Measurements from ENCODE around the gene AGER. TPM values are rescaled to one million over a fixed set of nuclear protein-coding genes. Genes with fewer than 3 reads are reported as not detected.
A peak's percentile ranks its signal among the peaks of the same experiment; 100 is the strongest.
"Not testable (repeated sequence)": the region's sequence is repeated elsewhere in the genome, so short reads cannot be mapped to it uniquely, and the experiment has no call there.

The AGER gene
- polyA plus RNA-seq, 2 of the 4 experiments (the other 2 are of a cell fraction): 1.6 to 2.4 TPM

DNA sequence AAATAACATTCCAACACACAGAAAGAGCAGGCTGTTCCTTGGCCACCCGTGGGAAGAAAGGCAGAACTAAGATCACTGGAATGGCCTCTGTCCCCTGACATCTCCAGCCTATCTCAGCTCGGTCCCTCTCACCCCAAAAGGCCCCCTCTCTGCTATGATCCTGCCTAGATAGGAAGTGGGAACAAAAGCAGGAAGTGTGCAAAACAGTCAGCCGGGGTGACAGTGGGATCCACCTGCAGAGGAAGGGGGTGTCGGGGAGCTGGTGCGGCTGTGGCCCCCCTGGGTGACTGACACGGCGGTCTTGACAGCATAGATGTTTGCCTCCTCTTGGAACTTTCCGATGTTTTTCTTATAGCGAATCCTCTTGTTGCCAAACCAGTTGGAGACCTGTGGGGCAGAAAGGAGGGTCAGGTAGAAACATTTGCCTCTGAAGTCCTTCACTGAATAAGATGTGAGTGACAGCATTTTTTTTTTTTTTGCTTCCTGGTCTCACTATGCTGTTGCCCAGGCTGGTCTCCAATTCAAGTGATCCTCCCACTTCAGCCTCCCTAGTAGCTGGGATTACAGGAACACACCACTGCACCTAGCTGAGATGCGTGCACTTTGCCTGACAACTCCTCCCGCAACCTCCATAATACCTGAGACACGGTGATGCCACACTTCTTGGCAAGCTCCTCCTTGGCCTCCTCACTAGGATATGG is 3.1 kb upstream of the AGER start:
- DNase-seq (ENCODE audit: low read depth in 1 of 2, low spot score in 1 of 2) (no peak), FAIRE-seq (no peak), ATAC-seq (no peak)
- H3K4me3 ChIP-seq: no peak overlapping the region
- WGBS (ENCODE audit: missing lambda C conversion rate): 86% methylated on average over 12 of the region's 12 CpGs
- ChIA-PET CTCF (interaction anchor here (0.8 kb wide), 1 partner anchor 9 kb away, joined by 3 read pairs; no protein-coding TSS in a partner anchor), POLR2A (no interaction called here)
- H3K9me3 ChIP-seq: no peaks in the 10 kb centered on the region
- H3K4me2 ChIP-seq: no peak overlapping the region
- TF ChIP-seq, protein P1, sequence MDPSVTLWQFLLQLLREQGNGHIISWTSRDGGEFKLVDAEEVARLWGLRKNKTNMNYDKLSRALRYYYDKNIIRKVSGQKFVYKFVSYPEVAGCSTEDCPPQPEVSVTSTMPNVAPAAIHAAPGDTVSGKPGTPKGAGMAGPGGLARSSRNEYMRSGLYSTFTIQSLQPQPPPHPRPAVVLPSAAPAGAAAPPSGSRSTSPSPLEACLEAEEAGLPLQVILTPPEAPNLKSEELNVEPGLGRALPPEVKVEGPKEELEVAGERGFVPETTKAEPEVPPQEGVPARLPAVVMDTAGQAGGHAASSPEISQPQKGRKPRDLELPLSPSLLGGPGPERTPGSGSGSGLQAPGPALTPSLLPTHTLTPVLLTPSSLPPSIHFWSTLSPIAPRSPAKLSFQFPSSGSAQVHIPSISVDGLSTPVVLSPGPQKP (IDR thresholded peaks at IDR 0.05; ENCODE audit: low read depth, low read length): no peak
- H3K27ac ChIP-seq: peak overlapping the region in 1 of 2 experiments; percentile 61; a peak in 2 of 6 replicates
- H3K4me1 ChIP-seq: peaks cover 36% of the 10 kb centered on the region

DNA sequence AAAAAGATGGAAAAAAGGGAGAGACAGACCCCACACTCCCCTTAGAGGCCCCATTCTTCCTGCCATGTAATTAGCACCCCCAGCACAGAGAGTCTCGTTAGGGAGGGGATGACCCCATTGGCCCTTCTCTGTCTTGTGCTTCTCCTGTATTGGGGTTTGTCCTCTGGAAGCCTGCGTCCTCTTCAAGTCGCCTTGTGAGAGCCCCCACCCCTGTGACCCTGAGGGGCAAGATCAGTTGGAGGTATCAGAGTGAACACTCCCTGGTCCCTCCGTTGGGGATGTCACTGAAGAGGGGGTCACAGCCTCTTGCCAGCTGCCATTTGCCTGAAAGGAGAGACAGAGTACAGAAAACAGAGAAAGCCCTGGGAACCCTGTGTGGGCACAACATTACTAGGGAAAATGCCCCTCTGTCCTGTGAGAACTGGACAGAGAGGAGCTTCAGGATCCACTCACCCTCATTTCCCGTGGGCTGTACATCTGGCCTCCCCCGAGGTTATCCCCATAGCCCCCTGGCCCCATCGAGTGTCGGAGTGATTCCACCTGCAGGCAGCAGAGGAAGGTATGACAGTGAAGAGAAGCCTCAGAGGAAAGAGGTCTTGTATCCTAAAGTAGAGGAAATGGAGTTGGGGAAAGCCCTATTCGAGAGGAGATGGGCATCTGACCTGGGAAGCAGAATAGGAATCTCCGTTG is 2.2 kb upstream of the AGER start:
- POLR2A ChIA-PET: interaction anchor here (1.2 kb wide), 1 partner anchor 9 kb away, joined by 3 read pairs; no protein-coding TSS in a partner anchor
- CTCF ChIA-PET; H3K4me3 ChIP-seq; H3K9me3 ChIP-seq; DNase-seq (ENCODE audit: low read depth in 1 of 2, low spot score in 1 of 2); FAIRE-seq; ATAC-seq: not testable (repeated sequence)
- H3K4me2 ChIP-seq: peak overlapping the region; percentile 63
- peaks cover 36% of the 10 kb centered on the region for H3K4me1 ChIP-seq
- peak overlapping the region; percentile 51 to 61; a peak in 4 of 6 replicates for H3K27ac ChIP-seq
- WGBS (ENCODE audit: missing lambda C conversion rate): 65% methylated on average over 9 of the region's 10 CpGs

DNA sequence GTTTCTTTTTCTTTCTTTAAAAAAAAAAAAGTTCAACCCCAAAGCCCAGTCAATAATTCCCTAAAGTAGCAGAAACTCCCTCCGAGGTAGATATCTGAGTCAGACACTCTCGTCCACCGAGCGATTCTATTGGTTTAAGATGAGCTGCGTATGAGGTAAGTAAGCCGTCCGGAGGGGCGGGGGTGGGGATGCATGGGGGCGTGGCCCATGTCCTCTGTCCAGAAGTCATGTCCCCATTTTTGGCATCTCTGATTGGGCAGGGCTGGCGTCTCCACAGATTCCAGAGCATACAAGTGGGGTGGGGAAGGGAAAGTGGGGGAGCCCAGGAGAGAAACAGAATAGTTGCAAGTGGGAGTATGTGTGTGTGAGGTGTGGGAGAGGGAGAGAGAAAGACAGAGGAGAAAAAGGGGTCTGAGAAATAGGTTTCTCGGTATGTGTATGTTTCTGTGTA is 1.7 kb upstream of the AGER start:
- FAIRE-seq, H3K4me3 ChIP-seq, H3K9me3 ChIP-seq, CTCF ChIA-PET: not testable (repeated sequence)
- ATAC-seq (peak; percentile 81 to 86), DNase-seq (ENCODE audit: low read depth in 1 of 2, low spot score in 1 of 2) (peak; percentile 61 to 90)
- Histone ChIP-seq H3K4me1 (peaks cover 32% of the 10 kb centered on the region), H3K4me2 (peak overlapping the region; percentile 63), H3K27ac (peak overlapping the region; percentile 56 to 61)
- POLR2A ChIA-PET: interaction anchor here (0.6 to 1.2 kb wide), 3 partner anchors 10 to 786 kb away, joined by 3 to 5 read pairs (median 3); no protein-coding TSS in a partner anchor
- 9% methylated on average over 10 of the region's 11 CpGs for WGBS (ENCODE audit: missing lambda C conversion rate)

DNA sequence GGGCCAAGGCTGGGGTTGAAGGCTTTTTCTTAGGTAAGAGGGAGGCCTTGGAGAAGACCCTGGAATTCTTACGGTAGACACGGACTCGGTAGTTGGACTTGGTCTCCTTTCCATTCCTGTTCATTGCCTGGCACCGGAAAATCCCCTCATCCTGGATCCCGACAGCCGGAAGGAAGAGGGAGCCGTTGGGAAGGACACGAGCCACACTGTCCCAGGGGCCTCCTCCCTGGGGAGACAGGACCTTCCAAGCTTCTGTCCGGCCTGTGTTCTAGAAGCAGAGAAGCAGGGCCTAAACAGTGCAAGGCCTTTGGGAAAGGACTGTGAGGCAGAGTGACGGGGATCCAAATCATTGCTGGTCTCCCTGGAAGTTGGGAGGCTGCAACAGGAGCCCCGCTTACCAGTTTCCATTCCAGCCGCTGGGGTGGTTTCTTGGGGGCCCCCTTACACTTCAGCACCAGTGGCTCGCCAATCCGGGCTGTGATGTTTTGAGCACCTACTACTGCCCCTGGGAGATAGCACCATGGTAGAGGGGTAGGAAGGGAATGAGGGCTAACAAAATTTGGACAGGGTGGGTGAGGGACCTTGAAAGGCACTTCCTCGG is 470 bp downstream of the AGER start:
- TF ChIP-seq HOXA7 (CRISPR knock-in tag; IDR thresholded peaks at IDR 0.05): no peak
- TF ChIP-seq KDM1A (IDR thresholded peaks at IDR 0.05; ENCODE audit: low read depth): no peak
- no peak for TF ChIP-seq POLR2A (IDR thresholded peaks at IDR 0.05; ENCODE audit: low read length)
- TF ChIP-seq, protein P1 (IDR thresholded peaks at IDR 0.05; ENCODE audit: low read depth, low read length): no peak
- no peak for TF ChIP-seq NFE2L2 (conservative IDR thresholded peaks at IDR 0.05; ENCODE audit: low read length)
- TF ChIP-seq, protein P2, sequence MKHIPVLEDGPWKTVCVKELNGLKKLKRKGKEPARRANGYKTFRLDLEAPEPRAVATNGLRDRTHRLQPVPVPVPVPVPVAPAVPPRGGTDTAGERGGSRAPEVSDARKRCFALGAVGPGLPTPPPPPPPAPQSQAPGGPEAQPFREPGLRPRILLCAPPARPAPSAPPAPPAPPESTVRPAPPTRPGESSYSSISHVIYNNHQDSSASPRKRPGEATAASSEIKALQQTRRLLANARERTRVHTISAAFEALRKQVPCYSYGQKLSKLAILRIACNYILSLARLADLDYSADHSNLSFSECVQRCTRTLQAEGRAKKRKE (CRISPR knock-in tag; IDR thresholded peaks at IDR 0.05; ENCODE audit: low read depth): no peak
- TF ChIP-seq KDM5A (IDR thresholded peaks at IDR 0.05): no peak
- no peak for TF ChIP-seq RFX5 (IDR thresholded peaks at IDR 0.05)
- TF ChIP-seq RARB (CRISPR knock-in tag; IDR thresholded peaks at IDR 0.05): no peak
- TF ChIP-seq HOXB5 (CRISPR knock-in tag; IDR thresholded peaks at IDR 0.05): no peak
- no peak for ATAC-seq
- ChIA-PET POLR2A (no interaction called here), CTCF (interaction anchor here (1.6 to 1.7 kb wide), 2 partner anchors 11 to 12 kb away, joined by 5 to 6 read pairs; no protein-coding TSS in a partner anchor)
- Histone ChIP-seq H3K27ac (no peak overlapping the region), H3K4me3 (no peak overlapping the region), H3K9me3 (no peaks in the 10 kb centered on the region), H3K4me2 (no peak overlapping the region), H3K4me1 (peaks cover 28% of the 10 kb centered on the region)
- FAIRE-seq: no peak
- DNase-seq (ENCODE audit: low read depth in 1 of 2, low spot score in 1 of 2): no peak
- 89% methylated on average over 13 of the region's 15 CpGs for WGBS (ENCODE audit: missing lambda C conversion rate)

Data from A549 (cell line).